HG02798 (cell line): ENCODE measurements around the gene AACS.
A peak's percentile ranks its signal among the peaks of the same experiment; 100 is the strongest.

ENCODE experiments used
- ATAC-seq: cut with Tn5 transposase; IDR thresholded peaks from one replicate; pipeline ENCODE4 v1.9.1; 2021; ENCODE audit warnings: mild to moderate bottlenecking; ENCODE audit not compliant: unreplicated experiment, poor library complexity

Gene AACS

GRCh38 chr12:125178222-125178621 is 113.0 kb downstream of the AACS start:
- ATAC-seq, result peak; percentile 34

GRCh38 chr12:125180144-125180543 is 114.9 kb downstream of the AACS start:
- ATAC-seq, result no peak

- no peak for ATAC-seq
Measured at GRCh38 chr12:125181107-125181506, 115.9 kb downstream of the AACS start.

GRCh38 chr12:125183187-125184067 is 118.2 kb downstream of the AACS start:
- peak; percentile 79 for ATAC-seq

GRCh38 chr12:125184213-125184967 is 119.2 kb downstream of the AACS start:
- ATAC-seq, result no peak

GRCh38 chr12:125185311-125185739 is 120.1 kb downstream of the AACS start:
- no peak for ATAC-seq

GRCh38 chr12:125185740-125186470 is 120.7 kb downstream of the AACS start, which contains the start of gene TMEM132B:
TSS of gene TMEM132B (plus strand) at chr12:125186386.
- ATAC-seq, result peak; percentile 58

GRCh38 chr12:125186471-125187147 is 121.4 kb downstream of the AACS start:
- peak; percentile 20 for ATAC-seq

GRCh38 chr12:125187148-125187745 is 122.0 kb downstream of the AACS start:
- no peak for ATAC-seq

GRCh38 chr12:125187780-125188741 is 122.8 kb downstream of the AACS start:
- ATAC-seq, result no peak

GRCh38 chr12:125189015-125189414 is 123.8 kb downstream of the AACS start:
- no peak for ATAC-seq

GRCh38 chr12:125189502-125189901 is 124.3 kb downstream of the AACS start:
- no peak for ATAC-seq

- no peak for ATAC-seq
Measured at GRCh38 chr12:125191361-125192087, 126.3 kb downstream of the AACS start.

- ATAC-seq, result no peak
Measured at GRCh38 chr12:125192690-125193221, 127.5 kb downstream of the AACS start.
